GM12872 (cell line): ENCODE data around the gene TENM4.

Experiments
- CTCF ChIP-seq: IDR thresholded peaks from 3 replicates; pipeline ENCODE4 v1.5.1; 2011; ENCODE audit warnings: low read depth, mild to moderate bottlenecking, low read length, moderate library complexity; ENCODE audit not compliant: insufficient read depth

Gene TENM4

GRCh38 chr11:78688460-78688859, 752.4 kb downstream of the TENM4 start:
- TF ChIP-seq CTCF: no peak

GRCh38 chr11:78685156-78685555, 755.7 kb downstream of the TENM4 start:
- no peak for TF ChIP-seq CTCF

- no peak for TF ChIP-seq CTCF
Measured at GRCh38 chr11:78684377-78684776, 756.5 kb downstream of the TENM4 start.

- no peak for TF ChIP-seq CTCF
Measured at GRCh38 chr11:78683774-78684173, 757.1 kb downstream of the TENM4 start.

- TF ChIP-seq CTCF: no peak
Measured at GRCh38 chr11:78676026-78676557, 764.7 kb downstream of the TENM4 start.

- TF ChIP-seq CTCF: no peak
Measured at GRCh38 chr11:78672850-78673620, 767.8 kb downstream of the TENM4 start.

GRCh38 chr11:78669249-78669648, 771.6 kb downstream of the TENM4 start:
- no peak for TF ChIP-seq CTCF
